GM06990 (cell line): Measurements from ENCODE around the gene WASF2.
A peak's percentile ranks its signal among the peaks of the same experiment; 100 is the strongest.

ENCODE experiments used
- DNase-seq: peaks from one replicate; pipeline ENCODE4 v3.0.0-alpha.2; 2011; ENCODE audit not compliant: insufficient read length; ENCODE audit errors: extremely low read depth
- H3K27me3 ChIP-seq: replicated peaks from 2 replicates; pipeline ENCODE4 v1.6.0; 2011; ENCODE audit warnings: low read length; ENCODE audit not compliant: control insufficient read depth, insufficient read depth
- H3K36me3 ChIP-seq: 2 replicates; pipeline ENCODE4 v1.5.1; 2011; ENCODE audit warnings: low read length; ENCODE audit not compliant: control insufficient read depth, insufficient read depth
- H3K4me3 ChIP-seq: replicated peaks from 2 replicates; pipeline ENCODE4 v1.5.1; 2011; ENCODE audit warnings: low read depth, mild to moderate bottlenecking, control low read depth, low read length
- TF ChIP-seq, protein P1 (sequence below): IDR thresholded peaks from 2 replicates; pipeline ENCODE4 v1.5.1; 2011; ENCODE audit warnings: low read length, control low read depth, mild to moderate bottlenecking, inconsistent platforms; ENCODE audit not compliant: insufficient read depth, poor library complexity, severe bottlenecking

Gene WASF2

DNA sequence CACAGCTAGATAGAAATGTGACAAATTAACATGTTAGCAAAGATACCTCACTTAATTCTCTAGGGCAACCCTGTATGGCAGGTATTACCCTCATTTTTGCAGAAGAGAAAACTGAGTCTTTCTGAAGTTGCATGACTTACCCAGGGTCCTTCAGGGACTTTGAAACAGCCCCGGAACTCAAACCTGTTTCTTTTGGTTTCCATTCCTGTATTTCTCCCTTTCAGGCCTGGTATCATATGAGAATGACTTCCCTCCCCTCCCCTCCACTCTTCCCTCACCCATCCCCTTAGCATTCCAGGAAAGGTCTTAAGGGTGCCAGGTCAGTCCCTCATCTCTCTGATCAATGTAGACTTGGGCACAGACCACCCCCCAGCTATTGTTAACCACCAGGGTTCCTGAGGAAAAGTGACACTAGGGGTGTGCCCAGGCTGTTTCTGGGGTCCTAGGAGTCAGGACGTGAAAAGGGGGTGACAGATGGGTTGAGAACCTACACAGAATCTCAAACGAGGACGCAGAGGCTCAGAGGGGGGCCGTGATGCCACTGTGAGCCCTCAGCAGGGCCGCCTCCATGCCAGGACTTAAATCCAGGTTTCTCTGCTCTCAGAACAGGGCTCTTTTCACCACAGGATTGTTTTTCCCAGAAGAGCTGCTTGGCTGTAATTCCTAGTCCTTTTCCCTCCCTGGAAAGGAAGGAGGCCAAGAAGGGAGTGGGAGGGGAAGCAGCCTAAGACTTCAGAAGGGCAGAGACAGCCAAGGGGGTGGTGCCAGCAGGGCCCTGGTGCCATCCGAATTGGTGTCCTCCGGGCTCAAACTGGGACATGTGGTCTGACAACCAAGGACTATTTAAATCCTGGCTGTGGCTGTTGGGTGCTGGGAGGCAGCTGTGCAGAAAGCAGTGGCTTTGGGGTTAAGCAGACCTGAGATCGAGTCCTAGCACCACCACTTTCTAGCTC lies 2.1 kb upstream of the WASF2 start:
- DNase-seq, result peak; percentile 44
- Histone ChIP-seq H3K27me3 (no peaks in the 10 kb centered on the region), H3K4me3 (peak overlapping the region; percentile 9; the same call in 1 of the 2 replicates), H3K36me3 (no peaks in the 10 kb centered on the region)
- TF ChIP-seq, protein P1, sequence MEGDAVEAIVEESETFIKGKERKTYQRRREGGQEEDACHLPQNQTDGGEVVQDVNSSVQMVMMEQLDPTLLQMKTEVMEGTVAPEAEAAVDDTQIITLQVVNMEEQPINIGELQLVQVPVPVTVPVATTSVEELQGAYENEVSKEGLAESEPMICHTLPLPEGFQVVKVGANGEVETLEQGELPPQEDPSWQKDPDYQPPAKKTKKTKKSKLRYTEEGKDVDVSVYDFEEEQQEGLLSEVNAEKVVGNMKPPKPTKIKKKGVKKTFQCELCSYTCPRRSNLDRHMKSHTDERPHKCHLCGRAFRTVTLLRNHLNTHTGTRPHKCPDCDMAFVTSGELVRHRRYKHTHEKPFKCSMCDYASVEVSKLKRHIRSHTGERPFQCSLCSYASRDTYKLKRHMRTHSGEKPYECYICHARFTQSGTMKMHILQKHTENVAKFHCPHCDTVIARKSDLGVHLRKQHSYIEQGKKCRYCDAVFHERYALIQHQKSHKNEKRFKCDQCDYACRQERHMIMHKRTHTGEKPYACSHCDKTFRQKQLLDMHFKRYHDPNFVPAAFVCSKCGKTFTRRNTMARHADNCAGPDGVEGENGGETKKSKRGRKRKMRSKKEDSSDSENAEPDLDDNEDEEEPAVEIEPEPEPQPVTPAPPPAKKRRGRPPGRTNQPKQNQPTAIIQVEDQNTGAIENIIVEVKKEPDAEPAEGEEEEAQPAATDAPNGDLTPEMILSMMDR, result no peak

DNA sequence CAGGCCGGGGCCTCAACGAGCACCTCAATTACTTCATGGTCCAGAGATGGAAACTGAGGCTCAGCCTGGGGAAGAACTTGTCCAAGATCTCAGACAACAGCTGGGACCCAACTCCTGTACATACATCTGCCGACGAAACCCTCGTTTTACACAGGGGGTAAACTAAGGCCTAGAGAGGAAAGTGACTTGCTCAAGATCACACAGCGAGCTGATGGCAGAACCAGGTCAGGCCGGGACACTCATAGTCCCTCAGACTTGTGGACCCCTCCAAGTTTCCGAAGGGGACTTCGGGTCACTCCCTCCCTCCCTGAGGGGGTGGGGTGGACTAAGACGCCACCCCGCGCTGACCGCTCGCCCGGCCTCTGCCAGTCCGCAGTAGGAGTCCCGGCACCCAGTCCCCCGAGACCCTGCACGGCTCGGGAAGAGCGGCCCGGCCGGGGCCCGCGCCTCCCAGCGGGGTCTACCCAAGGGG lies 430 bp downstream of the WASF2 start:
- H3K27me3 ChIP-seq, result no peaks in the 10 kb centered on the region
- H3K4me3 ChIP-seq, result peak overlapping the region; percentile 83
- TF ChIP-seq, protein P1, result no peak
- no peak for DNase-seq
- no peaks in the 10 kb centered on the region for H3K36me3 ChIP-seq

DNA sequence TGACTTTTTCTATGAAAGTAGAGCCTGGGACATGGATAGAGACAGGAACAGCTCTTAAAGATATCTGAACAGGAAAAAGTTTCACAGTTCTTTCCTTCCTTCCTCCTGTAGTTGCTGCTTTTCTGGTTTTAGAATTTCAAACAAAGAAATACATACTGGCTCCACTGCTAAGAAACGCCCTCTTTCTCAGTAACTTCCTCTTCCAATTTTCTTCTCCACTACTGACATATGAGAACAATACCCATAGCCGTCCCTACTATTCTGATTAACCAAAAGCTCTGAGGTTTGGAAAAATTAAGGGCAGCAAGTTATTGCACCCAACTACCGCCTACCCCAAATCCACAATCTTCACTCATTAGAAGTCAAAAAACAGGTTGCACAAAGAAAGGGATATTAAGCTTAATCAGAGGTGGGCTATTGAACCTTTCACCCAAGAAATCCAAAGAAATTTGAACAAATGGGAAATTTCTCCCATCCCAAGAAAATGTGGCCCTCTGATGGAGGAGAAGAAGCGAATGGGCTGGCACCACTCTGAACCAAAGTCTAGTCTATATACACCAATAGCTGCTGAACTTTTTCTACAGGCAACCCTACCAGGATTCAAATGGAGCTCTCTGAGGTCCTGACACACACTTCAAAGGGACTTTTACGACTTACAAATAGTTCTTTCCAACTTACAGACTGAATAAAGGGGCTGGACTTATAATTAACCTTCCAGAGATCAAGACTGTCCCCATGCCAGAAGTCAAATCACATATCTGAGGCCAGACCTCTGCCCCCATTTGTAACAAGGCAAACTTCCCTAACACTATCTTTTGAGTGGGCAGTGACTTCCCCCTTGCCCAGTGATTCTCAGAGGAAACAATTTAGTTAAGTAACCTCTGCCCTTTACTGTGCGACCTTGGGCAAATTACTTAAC lies 1.7 kb downstream of the WASF2 start:
- DNase-seq, result no peak
- Histone ChIP-seq H3K4me3 (peak overlapping the region; percentile 83), H3K27me3 (no peaks in the 10 kb centered on the region), H3K36me3 (no peaks in the 10 kb centered on the region)
- TF ChIP-seq, protein P1, result no peak

DNA sequence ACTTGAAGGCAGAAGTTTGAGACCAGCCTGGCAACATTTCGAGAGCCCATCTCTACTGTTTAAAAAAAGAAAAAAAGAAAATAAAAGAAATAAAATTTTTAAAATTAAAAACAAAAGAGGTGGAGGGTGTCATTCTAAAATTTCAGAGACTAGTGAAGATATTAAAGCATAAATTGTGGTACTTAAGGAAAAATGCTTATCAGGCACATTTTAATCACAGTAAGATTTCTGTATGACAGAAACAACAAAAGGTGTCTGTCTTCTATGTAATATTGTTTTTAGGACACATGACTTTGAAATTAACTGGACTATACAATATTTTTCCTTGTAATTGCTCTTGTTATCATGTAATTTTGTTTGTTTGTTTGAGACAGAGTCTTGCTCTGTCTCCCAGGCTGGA lies 4.6 kb downstream of the WASF2 start:
- no peak overlapping the region for H3K4me3 ChIP-seq
- no peaks in the 10 kb centered on the region for H3K27me3 ChIP-seq
- TF ChIP-seq, protein P1, result no peak
- H3K36me3 ChIP-seq, result no peaks in the 10 kb centered on the region
- DNase-seq, result no peak

DNA sequence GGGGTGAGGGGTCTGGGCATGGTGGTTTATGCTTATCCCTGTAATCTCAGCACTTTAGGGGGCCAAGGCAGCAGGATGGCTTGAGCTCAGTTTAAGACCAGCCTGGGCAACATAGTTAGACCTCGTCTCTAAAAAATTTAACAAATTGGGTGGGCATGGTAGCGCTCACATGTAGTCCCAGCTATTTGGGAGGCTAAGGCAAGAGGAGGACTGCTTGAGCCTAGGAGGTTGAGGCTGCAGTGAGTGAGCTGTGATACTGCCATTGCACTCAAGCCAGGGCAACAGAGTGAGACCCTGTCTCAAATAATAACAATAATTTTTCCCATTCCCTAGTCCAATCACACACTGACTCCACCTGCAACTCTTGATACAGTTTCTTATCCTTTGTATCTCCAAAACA lies 6.3 kb downstream of the WASF2 start:
- Histone ChIP-seq H3K27me3 (no peaks in the 10 kb centered on the region), H3K4me3 (peak overlapping the region; percentile 22; the same call in 1 of the 2 replicates), H3K36me3 (no peaks in the 10 kb centered on the region)
- TF ChIP-seq, protein P1, result no peak
- no peak for DNase-seq
